HCT116 (cell line): Measurements from ENCODE around the gene FSHR. TPM values are rescaled to one million over a fixed set of nuclear protein-coding genes. Genes with fewer than 3 reads are reported as not detected.

ENCODE experiments used
- ATAC-seq: fragments of 200-7000 bp; cut with Tn5 transposase; 2 replicates; pipeline ENCODE4 v1.9.1; 2020; ENCODE audit warnings: mild to moderate bottlenecking, moderate library complexity
- BruUV-seq: library from RNA; stranded (reverse); fragments of 400-500 nt; replicated peaks from 2 replicates; lab custom pipeline; 2021; lab: Mats Ljungman, UMichigan
- CTCF ChIA-PET: fragments of 300-600 bp; sonication (Branson Sonifier 250); formaldehyde crosslinking; loops from one replicate; lab custom pipeline; 2021; ENCODE audit warnings: antibody characterized with exemption; lab: Charles Lee
- POLR2A ChIA-PET: fragments of 300-600, 350-600 bp; sonication (Branson Sonifier 250); formaldehyde crosslinking; loops from one replicate; lab custom pipeline; 2021; ENCODE audit warnings: antibody characterized with exemption; lab: Charles Lee
- RAD21 ChIA-PET, 2 experiments: fragments of 300-600 bp; sonication (Branson Sonifier 250); formaldehyde crosslinking; loops; one replicate each; lab custom pipeline; 2023; ENCODE audit warnings: low total read pairs in 2 of 2; ENCODE audit not compliant: uncharacterized antibody in 2 of 2, unreplicated experiment in 2 of 2, low non-redundant PET in 1 of 2; lab: Charles Lee
- DNase-seq: peaks from one replicate; pipeline ENCODE4 v3.0.0-alpha.2; 2010; ENCODE audit warnings: low read depth, low spot score
- H2AFZ ChIP-seq: fragments of 200-600 bp; shearing (Covaris generic), sonication (generic); 2 replicates; pipeline ENCODE4 v1.6.1; 2017; ENCODE audit warnings: low read depth, mixed run types, mixed read lengths, antibody characterized with exemption, low read length; ENCODE audit not compliant: poor library complexity, severe bottlenecking
- H3K27ac ChIP-seq: 2 replicates; pipeline ENCODE4 v1.5.1; 2012; ENCODE audit warnings: low read depth, low read length
- H3K27me3 ChIP-seq: fragments of 200-600 bp; sonication (generic); 2 replicates; pipeline ENCODE4 v1.6.1; 2016; ENCODE audit warnings: mixed run types, low read length, mixed read lengths; ENCODE audit not compliant: insufficient read depth
- H3K36me3 ChIP-seq, 2 experiments: fragments of 200-500 bp in 1 of 2; fragments of 200-600 bp in 1 of 2; sonication (Bioruptor generic) in 1 of 2; sonication (generic) in 1 of 2; 2 replicates each; pipeline versions ENCODE4 v1.5.1 to v1.6.1; 2014 to 2016; ENCODE audit warnings: low read length in 2 of 2, inconsistent platforms in 1 of 2, mixed read lengths in 1 of 2, mixed run types in 1 of 2; ENCODE audit not compliant: insufficient read depth in 2 of 2, control insufficient read depth in 1 of 2
- H3K4me1 ChIP-seq, 2 experiments: fragments of 200-600 bp in 1 of 2; sonication (generic) in 1 of 2; 2 replicates each; pipeline versions ENCODE4 v1.5.1 to v1.6.1; 2012 to 2017; ENCODE audit warnings: low read length in 2 of 2, inconsistent platforms in 1 of 2, mild to moderate bottlenecking in 1 of 2, mixed read lengths in 1 of 2, mixed run types in 1 of 2, moderate library complexity in 1 of 2; ENCODE audit not compliant: insufficient read depth in 2 of 2, control insufficient read depth in 1 of 2
- H3K4me2 ChIP-seq: fragments of 200-600 bp; sonication (generic); 2 replicates; pipeline ENCODE4 v1.6.1; 2017; ENCODE audit warnings: mixed run types, low read length, mixed read lengths
- H3K4me3 ChIP-seq, 2 experiments: fragments of 200-600 bp in 1 of 2; sonication (generic) in 1 of 2; replicated peaks in 1 of 2; 2 replicates each; pipeline ENCODE4 v1.5.1; 2011 to 2016; ENCODE audit warnings: low read length in 2 of 2, control low read depth in 1 of 2, low read depth in 1 of 2, mild to moderate bottlenecking in 1 of 2, mixed read lengths in 1 of 2, mixed run types in 1 of 2
- H3K79me2 ChIP-seq: fragments of 200-600 bp; sonication (generic); 2 replicates; pipeline ENCODE4 v1.6.1; 2017; ENCODE audit warnings: mild to moderate bottlenecking, mixed run types, low read length, moderate library complexity, mixed read lengths; ENCODE audit not compliant: insufficient read depth
- H3K9ac ChIP-seq: fragments of 200-600 bp; sonication (generic); 2 replicates; pipeline ENCODE4 v1.6.1; 2016; ENCODE audit warnings: low read length, mixed read lengths
- H3K9me2 ChIP-seq: fragments of 200-600 bp; sonication (generic), shearing (Covaris generic); 2 replicates; pipeline ENCODE4 v1.6.1; 2017; ENCODE audit warnings: mixed run types, mild to moderate bottlenecking, moderate library complexity; ENCODE audit not compliant: insufficient read depth
- H3K9me3 ChIP-seq, 2 experiments: fragments of 200-500 bp in 1 of 2; fragments of 200-600 bp in 1 of 2; sonication (Bioruptor generic) in 1 of 2; sonication (generic) in 1 of 2; 2 replicates each; pipeline ENCODE4 v1.6.1; 2014 to 2017; ENCODE audit warnings: low read length in 2 of 2, mixed read lengths in 2 of 2, inconsistent platforms in 1 of 2, low read depth in 1 of 2, mild to moderate bottlenecking in 1 of 2, mixed run types in 1 of 2, moderate library complexity in 1 of 2; ENCODE audit not compliant: control insufficient read depth in 1 of 2, insufficient read depth in 1 of 2
- H4K20me1 ChIP-seq: fragments of 200-600 bp; sonication (generic), shearing (Covaris generic); 2 replicates; pipeline ENCODE4 v1.6.1; 2017; ENCODE audit warnings: mixed run types, mild to moderate bottlenecking, moderate library complexity; ENCODE audit not compliant: insufficient read depth
- ATF3 ChIP-seq: IDR thresholded peaks from 2 replicates; pipeline ENCODE4 v1.6.1; 2012
- CBX3 ChIP-seq: IDR thresholded peaks from 2 replicates; pipeline ENCODE4 v1.6.1; 2012; ENCODE audit warnings: low read depth
- EGR1 ChIP-seq: IDR thresholded peaks from 2 replicates; pipeline ENCODE4 v1.6.1; 2012; ENCODE audit warnings: low read depth
- ELF1 ChIP-seq: IDR thresholded peaks from 2 replicates; pipeline ENCODE4 v1.6.1; 2012; ENCODE audit warnings: low read depth, borderline replicate concordance
- EZH2 ChIP-seq: fragments of 200-600 bp; sonication (generic); IDR thresholded peaks from 2 replicates; pipeline ENCODE4 v1.6.1; 2017; ENCODE audit warnings: antibody characterized with exemption, mixed run types
- EZH2phosphoT487 ChIP-seq: fragments of 200-600 bp; IDR thresholded peaks from 2 replicates; pipeline ENCODE4 v1.6.1; 2018; ENCODE audit warnings: antibody characterized with exemption, borderline replicate concordance
- FOSL1 ChIP-seq: IDR thresholded peaks from 2 replicates; pipeline ENCODE4 v1.6.1; 2012; ENCODE audit warnings: low read depth
- JUND ChIP-seq: IDR thresholded peaks from 2 replicates; pipeline ENCODE4 v1.6.1; 2012
- POLR2A ChIP-seq: IDR thresholded peaks from 2 replicates; pipeline ENCODE4 v1.7.0; 2011; ENCODE audit warnings: borderline replicate concordance; ENCODE audit not compliant: insufficient read depth, insufficient read length; ENCODE audit errors: extremely low read depth
- POLR2AphosphoS5 ChIP-seq: IDR thresholded peaks from 2 replicates; pipeline ENCODE4 v1.6.1; 2011; ENCODE audit warnings: mild to moderate bottlenecking, low read depth, low read length, moderate library complexity
- SIN3A ChIP-seq: IDR thresholded peaks from 2 replicates; pipeline ENCODE4 v1.6.1; 2012; ENCODE audit warnings: low read depth
- SP1 ChIP-seq: IDR thresholded peaks from 2 replicates; pipeline ENCODE4 v1.6.1; 2012; ENCODE audit warnings: low read depth
- SRF ChIP-seq: IDR thresholded peaks from 2 replicates; pipeline ENCODE4 v1.6.1; 2012; ENCODE audit warnings: low read depth
- TCF7L2 ChIP-seq: IDR thresholded peaks from 2 replicates; pipeline ENCODE4 v1.7.0; 2011; ENCODE audit warnings: borderline replicate concordance, inconsistent platforms; ENCODE audit not compliant: insufficient read depth, insufficient read length; ENCODE audit errors: extremely low read depth
- YY1 ChIP-seq: IDR thresholded peaks from 2 replicates; pipeline ENCODE4 v1.6.1; 2011; ENCODE audit warnings: low read length, low read depth, moderate library complexity, mild to moderate bottlenecking; ENCODE audit not compliant: insufficient replicate concordance; ENCODE audit errors: extremely low read depth
- ZBTB33 ChIP-seq: IDR thresholded peaks from 2 replicates; pipeline ENCODE4 v1.6.1; 2011; ENCODE audit warnings: mild to moderate bottlenecking, low read length, moderate library complexity; ENCODE audit not compliant: insufficient replicate concordance; ENCODE audit errors: extremely low read depth
- ZNF274 ChIP-seq: fragments of 200-500 bp; sonication (Bioruptor generic); IDR thresholded peaks from 2 replicates; pipeline ENCODE4 v1.6.1; 2014; ENCODE audit warnings: mild to moderate bottlenecking, low read depth, low read length, inconsistent platforms
- intact Hi-C: fragments of 100-400 bp; cut with micrococcal nuclease; formaldehyde crosslinking; loops from 2 replicates; pipeline ENCODE4 v1.10.0; 2022
- total RNA-seq: library from RNA; stranded (reverse); gene quantifications from one replicate; pipeline ENCODE4 v1.2.1, GENCODE V29; 2021; ENCODE audit not compliant: unreplicated experiment
- TF ChIP-seq, protein P1 (sequence below), 3 experiments: fragments of 200-600 bp in 1 of 3; sonication (generic) in 1 of 3; IDR thresholded peaks in 2 of 3; conservative IDR thresholded peaks in 1 of 3; 2 replicates each; pipeline ENCODE4 v1.5.1; 2012 to 2017; ENCODE audit warnings: low read depth in 2 of 3, low read length in 2 of 3, antibody characterized with exemption in 1 of 3, borderline replicate concordance in 1 of 3, control low read depth in 1 of 3, mild to moderate bottlenecking in 1 of 3, mixed read lengths in 1 of 3, mixed run types in 1 of 3, moderate library complexity in 1 of 3; ENCODE audit not compliant: insufficient read depth in 1 of 3

FSHR gene
- total RNA-seq, 1 experiment from 2014 or later = not detected

DNA sequence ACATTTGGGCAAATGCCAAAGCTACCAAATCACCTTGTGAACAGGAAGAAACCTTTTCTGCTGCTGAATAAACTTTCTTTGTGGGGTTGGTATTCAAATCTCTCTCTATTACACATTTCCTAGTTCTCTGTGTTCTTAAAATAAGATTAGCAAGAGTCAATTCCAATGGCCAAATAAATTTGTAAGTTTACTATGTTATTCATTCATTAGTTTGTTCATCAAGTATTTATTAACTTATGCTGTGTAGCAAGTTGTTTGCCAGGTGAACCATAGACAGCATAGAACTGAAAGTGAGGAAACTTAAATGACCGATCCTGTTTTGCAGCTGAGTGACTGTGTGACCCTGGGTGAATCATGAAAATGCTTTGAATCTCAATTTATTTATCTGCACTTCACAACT lies 37.7 kb upstream of the FSHR start (continued):
- TF ChIP-seq, protein P1, sequence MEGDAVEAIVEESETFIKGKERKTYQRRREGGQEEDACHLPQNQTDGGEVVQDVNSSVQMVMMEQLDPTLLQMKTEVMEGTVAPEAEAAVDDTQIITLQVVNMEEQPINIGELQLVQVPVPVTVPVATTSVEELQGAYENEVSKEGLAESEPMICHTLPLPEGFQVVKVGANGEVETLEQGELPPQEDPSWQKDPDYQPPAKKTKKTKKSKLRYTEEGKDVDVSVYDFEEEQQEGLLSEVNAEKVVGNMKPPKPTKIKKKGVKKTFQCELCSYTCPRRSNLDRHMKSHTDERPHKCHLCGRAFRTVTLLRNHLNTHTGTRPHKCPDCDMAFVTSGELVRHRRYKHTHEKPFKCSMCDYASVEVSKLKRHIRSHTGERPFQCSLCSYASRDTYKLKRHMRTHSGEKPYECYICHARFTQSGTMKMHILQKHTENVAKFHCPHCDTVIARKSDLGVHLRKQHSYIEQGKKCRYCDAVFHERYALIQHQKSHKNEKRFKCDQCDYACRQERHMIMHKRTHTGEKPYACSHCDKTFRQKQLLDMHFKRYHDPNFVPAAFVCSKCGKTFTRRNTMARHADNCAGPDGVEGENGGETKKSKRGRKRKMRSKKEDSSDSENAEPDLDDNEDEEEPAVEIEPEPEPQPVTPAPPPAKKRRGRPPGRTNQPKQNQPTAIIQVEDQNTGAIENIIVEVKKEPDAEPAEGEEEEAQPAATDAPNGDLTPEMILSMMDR (IDR thresholded peaks at IDR 0.05 in 2 of 3, conservative IDR thresholded peaks at IDR 0.05 in 1 of 3; ENCODE audit: borderline replicate concordance in 1 of 3, insufficient read depth in 1 of 3, low read depth in 2 of 3, low read length in 2 of 3) = no peak
- no peak for TF ChIP-seq FOSL1
- TF ChIP-seq ZNF274 = no peak
- TF ChIP-seq EZH2 = no peak
- no peak for TF ChIP-seq YY1

DNA sequence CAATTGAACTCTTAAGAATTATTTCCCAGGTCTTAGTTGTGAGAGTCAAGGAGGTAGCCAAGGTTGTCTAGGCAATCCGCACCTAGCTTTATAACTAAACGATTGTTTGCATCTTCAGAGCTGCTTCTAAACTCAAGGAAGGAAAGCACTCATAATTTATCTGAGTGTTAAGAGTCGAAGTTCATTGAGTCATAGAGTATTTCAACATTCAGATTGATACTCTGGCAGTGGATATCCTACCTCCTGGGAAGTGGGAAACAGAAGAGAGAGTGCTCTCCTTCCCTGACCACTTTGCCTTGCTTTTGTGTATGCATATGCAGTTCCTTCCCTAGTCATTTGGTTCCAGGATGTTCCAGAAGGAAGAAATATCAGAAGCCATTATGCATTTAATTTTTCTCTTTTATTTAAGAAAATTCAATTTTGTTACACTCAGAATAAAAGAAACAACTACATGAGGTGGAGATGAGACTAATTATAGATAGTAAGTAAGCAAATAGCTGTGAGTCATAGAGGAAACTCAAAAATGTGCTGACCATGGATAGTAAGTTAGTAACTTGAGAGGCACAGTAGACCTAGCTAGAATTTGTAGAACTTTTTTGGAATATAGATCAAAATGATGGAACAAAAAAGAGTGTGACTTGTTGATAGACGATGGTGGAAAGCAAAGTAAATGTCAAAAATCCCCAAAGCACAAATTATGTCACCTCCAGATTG lies 35.4 kb upstream of the FSHR start:
- intact Hi-C loops = no loop called here
- Histone ChIP-seq H3K9me2 (no peaks in the 10 kb centered on the region), H3K4me1 (no peaks in the 10 kb centered on the region), H3K4me3 (no peak overlapping the region), H3K4me2 (no peak overlapping the region), H3K36me3 (no peaks in the 10 kb centered on the region), H3K79me2 (no peaks in the 10 kb centered on the region), H2AFZ (no peak overlapping the region), H4K20me1 (no peaks in the 10 kb centered on the region), H3K27ac (no peak overlapping the region), H3K27me3 (no peaks in the 10 kb centered on the region), H3K9ac (no peak overlapping the region), H3K9me3 (peaks cover 0 to 3% of the 10 kb centered on the region in 2 experiments; a peak in 1 of 4 replicates)
- ChIA-PET POLR2A (no interaction called here), RAD21 (no interaction called here), CTCF (no interaction called here)
- ATAC-seq (no peak), DNase-seq (no peak)
- no peak for TF ChIP-seq ZBTB33
- TF ChIP-seq ATF3 = no peak
- TF ChIP-seq CBX3 = no peak
- TF ChIP-seq SRF = no peak
- no peak for TF ChIP-seq JUND
- no peak for TF ChIP-seq POLR2AphosphoS5
- TF ChIP-seq ELF1 = no peak
- no peak for TF ChIP-seq SIN3A
- no peak for TF ChIP-seq SP1
- no peak for TF ChIP-seq EZH2phosphoT487
- TF ChIP-seq POLR2A = no peak
- TF ChIP-seq EGR1 = no peak
- TF ChIP-seq EZH2 = no peak
- TF ChIP-seq FOSL1 = no peak
- TF ChIP-seq, protein P1 (IDR thresholded peaks at IDR 0.05 in 2 of 3, conservative IDR thresholded peaks at IDR 0.05 in 1 of 3; ENCODE audit: borderline replicate concordance in 1 of 3, insufficient read depth in 1 of 3, low read depth in 2 of 3, low read length in 2 of 3) = no peak
- no peak for TF ChIP-seq ZNF274
- no peak for TF ChIP-seq TCF7L2
- BruUV-seq = no TSS peak
